Neutrophil (primary cell): Measurements from ENCODE around the gene DMPK.

Experiments
- H3K27ac ChIP-seq: fragments of 200-600 bp; sonication (generic); 2 replicates; pipeline ENCODE4 v1.5.1; 2016; ENCODE audit warnings: mild to moderate bottlenecking, moderate library complexity
- H3K27me3 ChIP-seq: fragments of 200-600 bp; sonication (generic); 2 replicates; pipeline ENCODE4 v1.6.0; 2016; ENCODE audit warnings: mild to moderate bottlenecking
- H3K36me3 ChIP-seq: fragments of 200-600 bp; sonication (generic); 2 replicates; pipeline ENCODE4 v1.5.1; 2017
- H3K4me1 ChIP-seq, 2 experiments: fragments of 200-600 bp in 1 of 2; sonication (generic) in 1 of 2; 1 replicate in 1 of 2; 2 replicates in 1 of 2; pipeline versions ENCODE4 v1.5.1 to v1.6.1; 2013 to 2016; ENCODE audit warnings: low read depth in 1 of 2, low read length in 1 of 2, mild to moderate bottlenecking in 1 of 2, moderate library complexity in 1 of 2; ENCODE audit not compliant: control insufficient read depth in 1 of 2, insufficient read depth in 1 of 2
- H3K4me3 ChIP-seq, 2 experiments: fragments of 200-600 bp in 1 of 2; sonication (generic) in 1 of 2; 1 replicate in 1 of 2; 2 replicates in 1 of 2; pipeline ENCODE4 v1.5.1; 2013 to 2016; ENCODE audit warnings: low read depth in 1 of 2, low read length in 1 of 2, mild to moderate bottlenecking in 1 of 2, moderate library complexity in 1 of 2
- H3K9me3 ChIP-seq: fragments of 200-600 bp; sonication (generic); 2 replicates; pipeline ENCODE4 v1.5.1; 2016
- TF ChIP-seq, protein P1 (sequence below): fragments of 200-600 bp; sonication (generic); IDR thresholded peaks from 2 replicates; pipeline ENCODE4 v1.5.1; 2016; ENCODE audit warnings: antibody characterized with exemption

Gene DMPK

DNA sequence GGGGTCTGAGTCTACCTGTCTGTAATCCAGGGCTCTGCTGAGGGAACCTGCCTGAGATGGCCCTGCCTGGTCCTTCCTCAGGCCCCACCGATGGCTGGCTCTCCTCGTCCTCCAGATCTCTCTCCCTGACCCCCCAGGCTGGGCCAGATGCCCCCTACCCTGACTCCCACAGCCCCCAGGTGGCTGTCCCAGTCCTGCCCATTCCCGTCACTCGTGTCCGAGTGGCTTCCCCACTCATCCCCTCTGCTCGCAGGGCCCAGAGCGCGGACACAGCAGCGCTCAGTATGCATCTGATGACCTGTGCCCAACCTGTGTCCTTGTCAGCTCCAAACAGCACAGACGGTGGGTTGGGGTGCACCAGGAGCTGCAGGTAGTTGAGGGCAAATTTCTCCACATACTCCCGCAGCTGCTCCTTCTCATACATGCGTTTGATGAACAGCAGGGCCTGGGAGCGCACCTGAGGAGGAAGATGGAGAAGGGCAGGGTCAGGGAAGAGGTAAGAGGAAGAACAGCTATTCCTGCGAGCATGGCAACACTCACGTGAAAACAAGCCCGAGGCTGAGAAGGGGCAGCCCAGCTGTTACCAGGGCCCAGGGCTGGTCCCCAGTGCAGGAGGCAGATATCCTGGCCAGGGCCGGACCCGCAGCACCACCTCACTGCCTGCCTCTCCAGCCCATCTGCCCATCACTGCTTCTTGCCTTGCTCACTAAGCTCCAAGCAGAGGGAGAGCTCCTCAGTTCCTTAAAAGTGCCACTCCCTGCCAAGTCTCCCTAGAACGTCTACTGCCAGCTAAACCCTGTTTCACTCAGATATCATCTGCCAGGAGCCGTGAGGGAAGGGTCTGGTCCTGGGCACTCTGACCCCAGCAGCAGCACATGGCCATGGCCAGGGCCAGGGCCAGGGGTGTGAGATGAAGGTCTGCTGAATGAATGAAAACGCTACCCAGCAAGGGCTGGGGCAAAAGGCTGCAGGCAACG, 43.9 kb upstream of the DMPK start:
- no peaks in the 10 kb centered on the region for H3K4me1 ChIP-seq
- H3K27me3 ChIP-seq = no peaks in the 10 kb centered on the region
- H3K9me3 ChIP-seq = no peaks in the 10 kb centered on the region
- TF ChIP-seq, protein P1, sequence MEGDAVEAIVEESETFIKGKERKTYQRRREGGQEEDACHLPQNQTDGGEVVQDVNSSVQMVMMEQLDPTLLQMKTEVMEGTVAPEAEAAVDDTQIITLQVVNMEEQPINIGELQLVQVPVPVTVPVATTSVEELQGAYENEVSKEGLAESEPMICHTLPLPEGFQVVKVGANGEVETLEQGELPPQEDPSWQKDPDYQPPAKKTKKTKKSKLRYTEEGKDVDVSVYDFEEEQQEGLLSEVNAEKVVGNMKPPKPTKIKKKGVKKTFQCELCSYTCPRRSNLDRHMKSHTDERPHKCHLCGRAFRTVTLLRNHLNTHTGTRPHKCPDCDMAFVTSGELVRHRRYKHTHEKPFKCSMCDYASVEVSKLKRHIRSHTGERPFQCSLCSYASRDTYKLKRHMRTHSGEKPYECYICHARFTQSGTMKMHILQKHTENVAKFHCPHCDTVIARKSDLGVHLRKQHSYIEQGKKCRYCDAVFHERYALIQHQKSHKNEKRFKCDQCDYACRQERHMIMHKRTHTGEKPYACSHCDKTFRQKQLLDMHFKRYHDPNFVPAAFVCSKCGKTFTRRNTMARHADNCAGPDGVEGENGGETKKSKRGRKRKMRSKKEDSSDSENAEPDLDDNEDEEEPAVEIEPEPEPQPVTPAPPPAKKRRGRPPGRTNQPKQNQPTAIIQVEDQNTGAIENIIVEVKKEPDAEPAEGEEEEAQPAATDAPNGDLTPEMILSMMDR = no peak
- no peak overlapping the region for H3K4me3 ChIP-seq
- no peak overlapping the region for H3K27ac ChIP-seq
- H3K36me3 ChIP-seq = peaks cover 98% of the 10 kb centered on the region

DNA sequence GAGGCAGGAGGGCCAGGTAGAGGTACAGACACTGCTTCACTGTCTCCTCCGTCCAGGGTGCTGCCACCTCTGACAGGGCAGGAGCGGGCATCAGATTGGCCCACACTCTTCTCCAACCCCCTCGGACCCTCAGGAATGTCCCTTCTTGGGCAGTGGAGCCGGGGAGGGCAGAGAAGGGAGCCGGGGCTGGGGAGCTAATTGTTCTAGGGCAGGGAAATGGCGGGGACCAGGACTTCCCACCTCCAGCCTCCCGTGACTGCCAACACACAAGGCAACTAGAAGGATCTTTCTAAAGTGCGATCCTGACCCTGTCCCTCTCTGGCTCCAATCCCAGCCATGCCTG, 42.9 kb upstream of the DMPK start:
- Histone ChIP-seq H3K9me3 (no peaks in the 10 kb centered on the region), H3K36me3 (peaks cover 98% of the 10 kb centered on the region), H3K27me3 (no peaks in the 10 kb centered on the region), H3K27ac (no peak overlapping the region), H3K4me1 (no peaks in the 10 kb centered on the region), H3K4me3 (no peak overlapping the region)
- TF ChIP-seq, protein P1 = no peak

DNA sequence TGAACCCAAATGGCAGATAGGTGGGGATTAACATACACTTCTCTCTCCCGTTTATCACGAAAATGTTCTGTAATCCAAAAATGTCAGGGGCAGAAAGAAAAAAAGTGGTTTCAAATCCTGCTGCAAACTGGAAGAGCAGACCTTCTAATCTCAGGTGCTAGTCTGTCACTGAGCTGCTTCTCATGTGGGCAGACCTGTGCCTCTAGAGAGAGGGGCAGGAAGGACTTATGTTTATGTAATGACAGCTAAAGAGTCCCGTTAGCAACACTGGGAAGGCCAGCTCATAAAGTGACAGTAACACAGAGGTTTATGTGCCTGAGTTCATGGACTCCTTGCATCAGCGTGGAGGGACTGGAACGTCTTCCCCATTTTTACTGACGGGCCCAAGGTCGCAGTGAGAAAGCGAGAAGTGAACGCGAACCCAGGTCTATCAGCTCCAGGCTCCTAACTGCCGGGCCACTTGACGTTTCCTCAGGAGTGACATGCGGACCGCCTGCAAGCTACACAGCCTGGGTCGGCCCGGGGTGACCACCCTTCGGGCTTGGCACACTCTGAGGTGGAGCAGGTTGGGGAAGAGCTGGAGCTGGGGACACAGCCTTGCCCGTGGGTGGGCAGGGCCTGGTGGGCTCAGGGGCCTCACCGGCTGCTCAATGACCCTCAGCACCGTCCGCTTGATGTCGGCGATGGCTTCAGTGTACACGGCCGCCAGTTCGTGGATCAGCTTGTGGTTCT, 42.4 kb upstream of the DMPK start:
- H3K4me3 ChIP-seq = no peak overlapping the region
- no peak overlapping the region for H3K27ac ChIP-seq
- TF ChIP-seq, protein P1 = no peak
- H3K4me1 ChIP-seq = no peaks in the 10 kb centered on the region
- no peaks in the 10 kb centered on the region for H3K27me3 ChIP-seq
- peaks cover 98% of the 10 kb centered on the region for H3K36me3 ChIP-seq
- no peaks in the 10 kb centered on the region for H3K9me3 ChIP-seq

DNA sequence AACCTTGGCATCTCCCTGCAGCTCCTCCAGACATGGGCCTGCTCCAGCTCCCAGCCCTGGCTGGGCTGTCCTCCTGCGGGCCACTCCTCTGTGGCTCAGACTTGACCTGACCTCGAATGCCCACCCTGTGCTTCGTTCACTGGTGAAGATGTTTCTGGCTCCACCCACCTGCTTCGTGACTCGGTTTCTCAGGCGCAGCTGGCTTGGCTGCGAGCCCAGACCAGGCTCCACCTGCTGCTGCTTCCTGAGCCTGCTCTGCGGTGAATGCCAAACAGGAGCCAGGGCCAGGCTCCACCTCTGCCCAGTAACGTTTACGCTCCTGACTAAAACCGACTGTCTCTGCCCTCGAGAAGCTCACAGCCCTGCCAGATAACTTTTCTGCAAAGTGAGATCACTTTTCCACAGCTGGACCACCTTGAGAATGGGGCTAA, 41.8 kb upstream of the DMPK start:
- H3K36me3 ChIP-seq = peaks cover 96% of the 10 kb centered on the region
- H3K27ac ChIP-seq = no peak overlapping the region
- no peaks in the 10 kb centered on the region for H3K9me3 ChIP-seq
- no peaks in the 10 kb centered on the region for H3K4me1 ChIP-seq
- no peak overlapping the region for H3K4me3 ChIP-seq
- H3K27me3 ChIP-seq = no peaks in the 10 kb centered on the region
- TF ChIP-seq, protein P1 = no peak

DNA sequence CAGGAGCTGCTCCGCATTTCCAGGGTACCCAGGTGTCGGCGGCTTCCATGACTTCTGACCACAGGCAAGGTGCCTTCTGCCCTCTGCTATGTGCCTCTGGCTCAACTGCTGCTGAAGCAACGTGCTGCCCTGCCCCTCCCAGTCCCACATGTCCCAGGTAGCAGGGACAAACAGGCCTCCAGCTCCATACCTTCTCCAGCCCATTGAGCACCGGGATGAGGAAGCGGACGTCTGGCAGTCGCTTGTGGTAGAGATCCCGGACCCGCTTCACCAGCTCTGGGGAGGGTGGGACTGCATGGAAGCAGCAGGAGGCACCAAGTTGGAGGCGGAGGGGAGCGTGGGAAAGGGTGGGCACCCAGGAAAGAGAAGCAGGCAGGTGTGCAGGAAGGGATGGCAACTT, 40.9 kb upstream of the DMPK start:
- Histone ChIP-seq H3K4me3 (no peak overlapping the region), H3K27me3 (no peaks in the 10 kb centered on the region), H3K36me3 (peaks cover 91% of the 10 kb centered on the region), H3K27ac (no peak overlapping the region), H3K9me3 (no peaks in the 10 kb centered on the region), H3K4me1 (no peaks in the 10 kb centered on the region)
- TF ChIP-seq, protein P1 = no peak
